Measurements from ENCODE around the gene KCTD2.
A peak's percentile ranks its signal among the peaks of the same experiment; 100 is the strongest.
"Not testable (repeated sequence)": the region's sequence is repeated elsewhere in the genome, so short reads cannot be mapped to it uniquely, and the experiment has no call there.

The KCTD2 gene, protein sequence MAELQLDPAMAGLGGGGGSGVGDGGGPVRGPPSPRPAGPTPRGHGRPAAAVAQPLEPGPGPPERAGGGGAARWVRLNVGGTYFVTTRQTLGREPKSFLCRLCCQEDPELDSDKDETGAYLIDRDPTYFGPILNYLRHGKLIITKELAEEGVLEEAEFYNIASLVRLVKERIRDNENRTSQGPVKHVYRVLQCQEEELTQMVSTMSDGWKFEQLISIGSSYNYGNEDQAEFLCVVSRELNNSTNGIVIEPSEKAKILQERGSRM

DNA sequence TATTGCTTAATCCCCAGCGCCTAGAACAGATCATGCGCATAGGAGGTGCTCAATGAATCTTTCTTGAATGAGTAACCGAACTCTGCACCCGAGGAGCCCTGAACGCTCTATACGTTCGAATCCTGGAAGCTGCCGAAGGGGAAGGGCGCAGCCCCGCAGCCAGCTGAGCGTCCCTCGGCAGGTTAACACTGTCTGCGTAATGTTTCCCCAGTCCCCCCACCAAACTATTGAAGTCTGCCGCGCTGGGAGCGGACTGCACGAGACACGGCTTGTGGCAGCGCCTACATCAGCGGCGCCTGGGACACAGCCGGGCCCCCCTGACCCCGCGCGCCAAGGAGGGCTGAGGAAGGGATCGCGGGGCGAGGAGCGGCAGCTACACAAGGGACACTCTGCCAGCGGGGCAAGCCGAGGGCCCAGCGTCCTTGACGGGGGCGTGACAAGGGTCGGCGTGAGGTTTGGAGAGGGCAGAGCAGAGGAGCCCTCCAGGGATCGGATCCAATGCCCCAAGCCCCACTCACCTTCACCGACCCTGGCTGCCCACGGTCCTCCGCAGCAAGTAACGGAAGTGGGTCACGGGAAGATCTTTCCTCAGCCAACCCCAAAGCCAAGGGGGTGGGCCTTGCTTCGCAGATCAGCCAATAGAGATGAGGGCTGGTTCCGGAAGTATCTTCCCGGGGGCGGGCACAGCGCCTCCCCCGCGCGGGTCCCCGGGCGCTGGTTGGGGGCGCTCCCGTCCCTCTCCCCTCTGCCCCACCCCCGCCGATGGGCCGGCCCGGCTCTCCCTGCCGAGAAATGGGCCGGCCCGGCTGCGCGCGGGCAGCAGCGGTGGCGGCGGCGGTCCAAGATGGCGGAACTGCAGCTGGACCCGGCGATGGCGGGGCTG, at the start of gene KCTD2, which contains the start of gene ATP5PD:
Gene KCTD2, plus strand, starts transcription at position 819 of the 883 bp plus-strand sequence. Its CDS starts 26 bp downstream, at position 845.
Gene ATP5PD, minus strand, starts transcription at position 563 of the 883 bp plus-strand sequence. CDS start 4,319 bp downstream, outside the sequence.
- DNase-seq: peak; percentile 97

DNA sequence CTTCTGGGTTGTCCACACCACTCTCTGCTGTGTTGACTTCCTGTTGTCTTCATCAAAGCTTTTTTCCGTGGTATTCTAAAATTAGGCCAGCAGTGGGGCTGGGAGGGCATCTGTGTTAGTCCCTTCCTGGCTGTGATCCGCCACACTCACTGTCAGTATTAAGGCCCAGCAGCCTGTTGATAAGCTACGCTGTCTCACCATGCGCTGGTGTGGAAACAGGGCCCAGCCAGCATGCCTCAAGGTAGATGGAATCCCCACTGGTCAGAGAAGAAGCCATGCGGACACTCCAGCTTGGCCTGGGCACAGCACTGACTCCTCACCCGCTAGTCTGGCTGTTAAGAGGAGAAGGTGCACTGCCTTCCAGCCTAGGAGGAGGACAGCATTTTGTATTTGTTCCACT, 48.2 kb upstream of the KCTD2 start:
- DNase-seq: no peak

DNA sequence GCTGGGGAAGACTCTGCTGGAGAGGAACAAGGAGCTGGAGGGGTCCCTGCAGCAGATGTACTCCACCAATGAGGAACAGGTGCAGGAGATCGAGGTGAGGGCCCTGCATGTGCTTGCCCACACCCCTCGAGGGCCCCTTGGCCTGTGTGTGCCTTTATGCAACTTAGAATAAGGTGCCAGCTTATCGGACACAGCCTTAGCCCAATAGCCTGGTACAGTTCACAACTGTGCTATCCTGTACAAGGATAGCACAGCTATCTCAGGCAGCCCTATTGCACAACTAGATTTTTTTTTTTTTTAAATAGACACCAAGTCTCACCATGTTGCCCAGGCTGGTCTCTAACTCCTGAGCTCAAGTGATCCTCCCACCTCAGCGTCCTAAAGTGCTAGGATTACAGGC, 47.5 kb upstream of the KCTD2 start:
- no peak for DNase-seq

DNA sequence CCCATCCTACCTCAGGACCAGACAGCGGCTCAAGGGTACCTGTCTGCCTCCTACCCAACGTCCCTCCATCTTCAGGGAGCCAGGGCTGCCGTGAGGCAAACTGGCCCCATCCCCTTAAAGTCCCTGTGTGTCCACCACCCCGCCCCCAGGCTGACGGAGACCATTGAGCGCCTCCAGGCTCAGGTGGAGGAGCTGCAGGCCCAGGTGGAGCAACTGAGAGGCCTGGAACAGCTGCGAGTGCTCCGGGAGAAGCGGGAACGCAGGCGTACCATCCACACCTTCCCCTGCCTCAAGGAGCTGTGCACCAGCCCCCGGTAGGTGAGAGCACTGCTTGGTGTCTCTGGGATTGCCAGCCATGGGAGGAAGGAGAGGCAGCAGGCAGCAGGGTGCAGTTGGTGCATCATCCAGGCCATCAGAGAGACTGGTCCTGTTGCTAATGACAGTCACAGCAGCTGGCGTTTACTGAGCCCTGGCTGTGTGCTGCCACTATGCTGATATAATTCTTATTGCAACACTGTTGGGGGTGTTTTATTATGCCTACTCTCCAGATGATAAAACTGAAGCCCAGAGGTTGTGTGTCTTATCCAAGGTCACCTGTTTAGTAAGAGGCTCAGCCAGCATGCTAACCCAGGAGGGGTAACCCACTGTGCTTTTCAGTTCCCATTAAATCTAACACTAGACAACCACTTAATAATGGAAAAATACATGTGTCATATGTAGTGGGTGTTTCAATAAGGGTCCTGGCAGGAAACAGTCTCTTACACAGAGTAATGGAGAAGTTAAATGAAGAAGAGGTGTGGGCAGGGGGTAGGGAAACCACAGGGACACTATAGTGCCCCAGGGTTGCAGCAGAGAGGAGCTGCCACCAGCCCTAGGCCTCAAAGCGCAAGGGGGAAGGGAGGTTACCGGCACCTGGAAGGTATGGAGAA, 44.8 kb upstream of the KCTD2 start:
- no peak for DNase-seq

DNA sequence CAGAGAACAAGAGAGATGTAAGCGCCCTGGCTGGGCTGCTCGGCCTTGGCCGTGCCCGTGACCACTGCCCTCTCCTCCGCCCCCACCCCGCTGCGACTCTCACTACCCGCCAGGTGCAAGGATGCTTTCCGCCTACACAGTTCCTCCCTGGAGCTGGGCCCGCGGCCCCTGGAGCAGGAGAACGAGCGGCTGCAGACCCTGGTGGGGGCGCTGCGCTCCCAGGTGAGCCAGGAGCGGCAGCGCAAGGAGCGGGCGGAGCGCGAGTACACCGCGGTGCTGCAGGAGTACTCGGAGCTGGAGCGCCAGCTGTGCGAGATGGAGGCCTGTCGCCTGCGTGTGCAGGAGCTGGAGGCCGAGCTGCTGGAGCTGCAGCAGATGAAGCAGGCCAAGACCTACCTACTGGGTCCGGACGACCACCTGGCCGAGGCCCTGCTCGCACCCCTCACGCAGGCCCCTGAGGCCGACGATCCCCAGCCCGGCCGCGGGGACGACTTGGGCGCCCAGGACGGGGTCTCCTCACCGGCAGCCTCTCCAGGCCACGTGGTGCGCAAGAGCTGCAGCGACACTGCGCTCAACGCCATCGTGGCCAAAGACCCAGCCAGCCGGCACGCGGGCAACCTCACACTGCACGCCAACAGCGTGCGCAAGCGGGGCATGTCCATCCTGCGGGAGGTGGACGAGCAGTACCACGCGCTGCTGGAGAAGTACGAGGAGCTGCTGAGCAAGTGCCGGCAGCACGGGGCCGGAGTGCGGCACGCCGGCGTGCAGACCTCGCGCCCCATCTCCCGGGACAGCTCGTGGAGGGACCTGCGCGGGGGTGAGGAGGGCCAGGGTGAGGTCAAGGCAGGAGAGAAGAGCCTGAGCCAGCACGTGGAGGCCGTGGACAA, 43.7 kb upstream of the KCTD2 start:
- no peak for DNase-seq

DNA sequence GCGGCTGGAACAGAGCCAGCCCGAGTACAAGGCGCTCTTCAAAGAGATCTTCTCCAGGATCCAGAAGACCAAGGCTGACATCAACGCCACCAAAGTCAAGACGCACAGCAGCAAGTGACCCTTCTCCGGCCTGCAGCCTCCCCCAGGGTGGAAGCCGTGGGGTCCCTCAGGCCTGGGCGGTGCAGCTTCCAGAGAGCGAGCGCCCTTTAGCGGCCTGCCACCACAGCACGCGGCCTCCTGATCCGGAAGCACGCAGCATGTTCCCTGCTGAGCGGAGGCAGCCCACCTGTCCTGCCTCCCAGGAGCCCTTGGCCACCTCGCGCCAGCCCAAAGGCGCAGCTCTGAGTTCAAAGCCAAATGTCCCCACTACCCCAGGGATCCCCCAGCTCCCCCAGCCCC, 43.1 kb upstream of the KCTD2 start:
- DNase-seq: no peak

DNA sequence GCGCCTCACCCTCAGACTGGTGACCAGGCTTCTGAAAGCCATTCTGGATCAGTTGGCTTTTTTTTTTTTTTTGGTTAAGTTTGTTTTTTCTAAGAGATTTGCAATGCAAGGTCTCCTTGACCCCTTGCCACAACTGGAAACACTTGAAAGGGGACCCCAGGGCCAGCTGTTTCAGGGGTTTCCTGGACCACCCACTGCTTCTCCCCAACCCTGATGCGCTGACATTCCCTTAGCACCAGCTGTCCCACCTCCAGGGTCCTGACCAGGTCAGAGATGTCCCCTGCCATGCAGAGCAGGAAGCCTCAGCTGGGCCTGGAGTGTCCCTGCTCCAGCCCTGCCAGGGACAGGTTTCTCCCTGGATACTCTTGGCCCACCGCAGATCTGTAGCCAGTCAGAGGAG, 42.7 kb upstream of the KCTD2 start:
- no peak for DNase-seq

DNA sequence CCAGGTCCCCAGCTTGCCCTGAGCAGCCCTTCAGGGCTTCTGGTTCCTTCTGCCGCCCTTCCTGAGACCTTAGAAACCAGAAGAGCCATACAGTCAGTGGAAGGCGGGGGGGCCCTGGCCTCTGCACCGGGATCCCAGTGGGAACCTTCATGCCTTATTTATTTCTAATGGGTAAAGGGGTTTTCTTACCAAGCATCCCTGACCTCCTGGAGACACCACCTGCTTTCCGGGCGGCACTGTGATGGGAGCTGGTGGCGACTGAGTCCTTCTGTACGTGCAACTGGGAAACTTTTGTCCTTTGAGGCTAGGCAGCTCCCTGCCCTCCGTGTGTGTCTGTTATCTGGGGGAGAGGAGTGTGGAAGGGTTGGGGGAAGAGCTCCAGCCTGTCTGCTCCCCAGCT, 41.7 kb upstream of the KCTD2 start:
- no peak for DNase-seq

DNA sequence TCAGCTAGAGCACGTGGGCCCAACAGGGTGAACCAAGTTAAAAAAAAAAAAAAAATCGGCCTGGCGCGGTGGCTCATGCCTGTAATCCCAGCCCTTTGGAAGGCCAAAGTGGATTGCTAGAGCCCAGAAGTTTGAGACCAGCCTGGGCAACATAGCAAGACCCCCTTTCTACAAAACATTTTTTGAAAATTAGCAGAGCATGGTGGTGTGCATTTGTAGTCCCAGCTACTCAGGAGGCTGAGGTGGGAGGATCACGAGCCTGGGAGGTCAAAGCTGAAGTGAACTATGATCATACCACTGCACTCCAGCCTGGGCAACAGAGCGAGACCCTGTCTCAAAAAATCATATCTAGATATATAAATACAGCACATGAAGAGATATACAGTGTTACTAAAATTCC, 40.9 kb upstream of the KCTD2 start:
- not testable (repeated sequence) for DNase-seq

DNA sequence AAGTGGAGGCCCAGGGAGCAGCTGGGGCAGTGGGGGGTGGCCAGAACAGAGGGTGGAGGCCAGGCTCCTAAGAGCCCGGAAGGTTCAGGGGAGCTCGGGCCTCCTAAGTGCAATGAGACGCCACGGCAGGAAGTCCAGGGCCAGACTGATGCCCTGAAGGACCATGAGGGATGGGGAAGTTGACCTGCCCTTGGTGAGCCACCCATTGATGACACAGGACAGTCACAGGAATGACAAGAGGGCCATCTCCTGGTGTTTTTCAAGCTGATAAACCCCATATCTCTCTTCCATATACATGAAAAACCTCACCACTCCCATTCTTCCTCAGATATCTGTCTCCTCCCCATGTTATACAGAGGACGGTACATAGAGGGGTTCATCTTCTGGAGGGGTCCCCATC, 40.4 kb upstream of the KCTD2 start:
- no peak for DNase-seq

DNA sequence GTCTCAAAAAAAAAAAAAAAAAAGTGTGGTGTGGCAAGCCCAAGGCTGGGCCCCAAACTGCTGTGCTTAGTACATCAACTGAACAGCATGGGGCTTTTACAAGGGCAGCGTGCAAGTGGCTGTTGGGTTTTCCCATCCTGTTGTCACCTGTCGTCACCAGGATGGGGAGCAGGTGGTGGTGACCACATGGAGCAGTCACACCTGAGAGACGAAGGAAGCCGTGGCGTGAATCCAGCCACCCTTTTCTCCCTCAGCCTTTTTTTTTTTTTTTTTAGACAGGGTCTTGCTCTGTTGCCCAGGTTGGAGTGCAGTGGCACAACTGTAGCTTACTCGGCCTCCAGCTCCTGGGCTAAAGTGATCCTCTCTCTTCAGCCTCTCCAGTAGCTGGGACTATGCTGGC, 38.7 kb upstream of the KCTD2 start:
- DNase-seq: no peak

DNA sequence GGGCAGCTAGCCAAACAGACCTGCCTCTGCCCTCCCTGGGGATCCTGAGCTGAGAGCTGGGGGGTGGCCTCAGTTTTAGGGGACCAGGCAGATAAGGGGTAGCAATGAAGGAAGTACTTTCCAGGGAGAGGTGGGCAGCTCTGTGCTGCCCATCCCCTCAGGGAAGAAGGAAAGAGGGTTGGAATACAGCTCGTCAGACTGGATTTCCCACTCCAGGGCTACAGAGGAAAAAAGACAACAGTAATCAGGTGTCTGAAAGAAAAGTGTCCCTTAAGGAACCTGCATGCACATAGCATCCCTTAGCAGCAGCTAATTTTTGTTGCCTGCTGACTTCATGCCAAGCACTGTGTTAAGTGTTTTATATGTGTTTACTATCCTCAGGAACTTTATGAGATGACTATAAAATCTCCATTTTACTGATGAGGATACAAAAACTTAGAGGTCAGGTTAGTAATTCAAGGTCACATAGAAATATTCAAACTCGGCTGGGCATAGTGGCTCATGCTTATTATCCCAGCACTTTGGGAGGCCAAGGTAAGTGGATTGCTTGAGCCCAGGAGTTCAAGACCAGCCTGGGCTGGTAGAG, 37.8 kb upstream of the KCTD2 start:
- no peak for DNase-seq

DNA sequence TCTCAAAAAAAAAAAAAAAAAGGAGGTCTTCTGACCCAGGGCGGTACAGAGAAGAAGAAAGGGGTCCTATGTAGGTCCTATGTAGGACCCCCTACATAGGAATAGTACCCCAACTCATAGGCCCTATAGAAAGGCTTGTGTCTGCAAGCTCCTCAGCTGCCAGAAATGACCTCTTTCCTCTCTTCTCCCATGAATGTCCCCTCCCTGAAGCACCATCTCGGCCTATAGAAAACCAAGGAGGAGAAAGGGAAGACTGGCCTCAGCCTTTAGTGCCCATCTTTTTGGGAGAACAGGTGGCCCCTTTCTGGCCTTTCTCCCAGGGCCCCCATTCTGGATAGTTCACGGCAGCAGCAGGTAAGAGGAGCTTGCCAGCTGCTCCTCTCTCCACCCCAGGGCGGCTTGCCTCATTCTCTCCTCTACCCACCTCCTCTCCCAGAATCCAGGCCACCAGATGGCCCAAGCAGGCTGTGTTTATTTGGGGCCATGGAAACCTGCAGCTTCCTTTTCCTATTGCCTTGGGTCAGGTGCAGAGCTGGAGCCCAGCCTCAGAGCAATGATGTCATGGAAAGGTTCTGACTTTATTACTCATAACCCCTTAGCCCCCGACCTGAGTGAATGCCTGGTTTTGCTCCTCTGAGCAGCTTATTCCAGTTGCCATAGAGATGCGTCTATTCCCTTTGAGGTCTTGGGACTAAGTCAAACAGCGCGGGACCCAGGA, 36.2 kb upstream of the KCTD2 start:
- no peak for DNase-seq

DNA sequence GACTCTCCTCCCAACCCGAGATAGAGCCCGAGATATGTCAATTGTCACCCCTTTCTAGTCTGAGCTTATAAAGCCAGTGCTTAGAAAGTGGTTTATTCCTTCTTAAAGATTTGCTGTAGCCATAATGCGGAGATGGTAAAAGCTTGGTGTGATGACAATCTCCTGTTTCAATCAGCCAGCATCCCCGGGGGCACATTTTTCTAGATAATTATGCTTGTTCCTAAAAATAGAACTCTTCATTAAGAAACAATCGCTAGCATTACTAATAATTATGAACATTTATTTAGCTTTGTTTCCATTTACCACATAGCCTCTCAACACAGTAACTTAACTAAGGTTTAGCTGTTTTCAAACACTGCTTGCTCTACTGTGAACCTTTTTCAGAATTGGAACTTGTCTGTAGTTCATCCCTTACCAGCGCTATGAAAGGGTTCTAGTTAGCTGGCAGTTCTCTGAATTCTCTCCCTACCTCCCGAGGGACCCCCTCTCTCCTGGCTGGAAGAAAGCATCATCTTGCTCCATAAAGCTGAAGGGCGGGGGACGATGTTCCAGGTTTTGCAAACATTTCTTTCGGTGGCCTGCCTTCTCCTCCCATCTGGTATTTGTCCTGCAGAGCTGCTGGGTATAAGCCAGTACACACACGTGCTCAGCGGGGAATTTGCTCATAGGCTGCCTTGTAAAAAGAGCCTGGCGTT, 35.5 kb upstream of the KCTD2 start:
- no peak for DNase-seq

DNA sequence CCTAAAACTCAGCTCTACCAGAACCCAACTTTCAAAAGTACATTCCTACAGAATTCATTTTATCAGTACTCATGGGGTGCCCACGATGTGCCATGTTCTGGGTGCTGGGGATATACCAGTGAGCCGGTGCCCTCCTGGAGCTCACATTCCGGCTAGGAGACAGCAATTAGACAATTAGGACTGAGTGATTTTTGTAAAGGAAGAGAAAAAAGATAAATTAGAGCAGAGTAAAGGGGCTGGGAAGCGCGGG, 35.0 kb upstream of the KCTD2 start:
- no peak for DNase-seq

DNA sequence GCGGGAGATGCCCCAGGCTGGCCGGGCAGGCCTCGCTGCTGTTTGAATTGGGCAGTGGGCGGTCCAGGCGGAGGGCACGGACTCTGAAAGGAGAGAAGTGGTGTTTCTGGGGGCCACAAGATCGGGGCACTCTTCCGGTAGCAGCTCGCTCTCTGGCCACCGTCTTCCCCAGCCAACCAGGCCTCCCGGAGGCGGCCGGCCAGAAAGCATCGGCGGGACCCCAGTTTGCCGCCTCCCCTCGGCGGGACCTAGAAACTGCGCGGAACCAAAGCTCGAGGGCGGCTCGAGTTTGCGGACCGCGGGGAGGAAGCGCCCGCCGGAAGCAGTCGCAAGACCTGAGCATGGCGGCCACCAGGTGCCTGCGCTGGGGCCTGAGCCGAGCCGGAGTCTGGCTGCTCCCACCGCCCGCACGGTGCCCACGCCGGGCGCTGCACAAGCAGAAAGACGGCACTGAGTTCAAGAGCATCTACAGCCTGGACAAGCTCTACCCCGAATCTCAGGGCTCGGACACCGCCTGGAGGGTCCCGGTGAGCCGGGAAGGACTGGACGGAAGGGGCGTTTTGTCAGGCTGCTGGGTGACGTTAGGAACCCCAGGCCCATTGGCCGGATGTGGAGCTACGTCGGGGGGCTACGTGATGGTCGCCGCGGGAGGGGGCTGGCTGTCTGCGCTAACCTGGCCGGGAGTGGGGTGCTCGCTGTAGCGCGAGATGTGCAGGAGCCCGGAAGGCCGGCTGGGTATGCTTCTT, 34.5 kb upstream of the KCTD2 start, which contains the start of gene MRPL58:
Gene MRPL58, plus strand, starts transcription at position 325 of the 746 bp plus-strand sequence. Its CDS starts 17 bp downstream, at position 342.
- peak; percentile 85 for DNase-seq

DNA sequence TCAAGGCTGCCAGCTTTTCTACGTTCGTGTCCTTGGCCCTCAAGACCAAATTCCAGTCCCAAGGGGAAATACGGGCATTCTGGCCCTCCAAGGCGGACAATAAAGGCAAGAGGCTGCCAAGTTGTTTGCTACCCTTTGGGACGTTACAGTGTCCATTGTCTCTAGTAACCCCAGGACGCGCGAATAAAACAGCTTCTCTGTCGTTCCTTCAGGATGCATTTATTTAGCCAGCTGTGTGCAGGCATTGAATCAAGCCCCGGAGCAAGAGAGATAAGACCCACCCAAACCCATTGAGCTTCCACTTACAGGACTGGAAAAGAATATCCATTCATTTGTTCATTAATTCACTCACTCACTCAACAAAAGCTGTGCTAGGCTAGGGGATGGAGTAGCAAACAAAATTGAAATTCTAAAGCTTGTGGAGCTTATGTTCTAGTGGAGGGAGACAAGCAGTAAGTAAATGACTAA, 33.9 kb upstream of the KCTD2 start:
- DNase-seq: no peak

DNA sequence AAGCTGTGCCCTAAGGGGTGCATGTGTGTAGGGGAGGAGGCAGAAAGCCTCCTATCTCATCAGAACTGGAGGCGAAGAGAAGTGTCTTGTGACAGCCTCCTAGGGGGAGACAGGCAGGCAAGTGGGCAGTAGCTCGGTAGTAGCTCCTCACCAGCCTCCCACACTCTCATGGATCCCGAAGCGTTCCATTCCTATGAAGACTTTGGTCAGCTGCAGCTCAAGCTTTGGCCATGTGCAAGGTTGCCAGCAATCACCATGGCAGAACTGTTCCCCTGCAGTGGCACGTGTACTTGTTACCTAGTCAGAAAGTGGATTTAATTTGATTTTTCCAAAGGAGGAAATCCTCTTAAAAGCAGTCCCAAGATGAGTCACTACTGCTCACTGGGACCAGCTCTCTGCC, 27.9 kb upstream of the KCTD2 start:
- no peak for DNase-seq

DNA sequence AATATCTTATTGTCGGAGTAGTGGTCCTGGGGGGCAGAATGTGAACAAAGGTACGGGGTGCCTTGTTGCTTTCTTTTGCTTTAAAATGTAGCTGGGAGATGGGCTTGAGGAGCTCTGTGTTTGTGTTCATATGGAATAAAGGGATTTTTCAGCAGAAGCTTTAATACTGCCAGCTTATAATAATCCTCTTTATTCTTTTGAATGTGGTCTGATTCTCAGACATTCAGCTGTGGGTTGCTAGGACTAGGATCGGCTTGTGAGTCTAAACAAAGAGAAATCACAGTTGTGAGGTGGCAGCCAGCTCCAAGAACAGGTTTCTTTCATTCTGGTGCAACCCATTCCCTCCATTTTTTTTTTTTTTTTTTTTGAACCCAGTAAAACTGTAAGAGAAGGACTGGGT, 27.3 kb upstream of the KCTD2 start:
- no peak for DNase-seq
